Spleen (tissue), 11 donors: Measurements from ENCODE around the gene KCNQ1. TPM values are rescaled to one million over a fixed set of nuclear protein-coding genes. Genes with fewer than 3 reads are reported as not detected.

ENCODE experiments used
- DNase-seq: peaks from one replicate; pipeline ENCODE4 v3.0.0-alpha.2; 2020
- H3K27ac ChIP-seq, 8 donors: fragments of 200-600 bp; sonication (generic) in 7 of 8; 1 replicate in 4 of 8; 2 replicates in 4 of 8; pipeline versions ENCODE4 v1.5.0 to v1.8.0; 2016 to 2021; ENCODE audit warnings: inconsistent platforms in 4 of 8, mild to moderate bottlenecking in 4 of 8, moderate library complexity in 1 of 8
- H3K27me3 ChIP-seq, 7 donors: fragments of 200-600 bp; sonication (generic) in 6 of 7; replicated peaks in 1 of 7; 1 replicate in 4 of 7; 2 replicates in 3 of 7; pipeline versions ENCODE4 v1.5.0 to v1.8.0; 2016 to 2021; ENCODE audit warnings: inconsistent platforms in 3 of 7, mild to moderate bottlenecking in 1 of 7
- H3K36me3 ChIP-seq, 6 donors: fragments of 200-600 bp; sonication (generic) in 5 of 6; 1 replicate in 4 of 6; 2 replicates in 2 of 6; pipeline versions ENCODE4 v1.5.0 to v1.8.0; 2016 to 2021; ENCODE audit warnings: inconsistent platforms in 2 of 6
- H3K4me1 ChIP-seq, 6 donors: fragments of 200-600 bp; sonication (generic) in 5 of 6; 1 replicate in 3 of 6; 2 replicates in 3 of 6; pipeline versions ENCODE4 v1.5.0 to v1.8.0; 2016 to 2021; ENCODE audit warnings: inconsistent platforms in 3 of 6
- H3K4me3 ChIP-seq, 8 donors: fragments of 200-600 bp; sonication (generic) in 7 of 8; 1 replicate in 4 of 8; 2 replicates in 4 of 8; pipeline versions ENCODE4 v1.5.0 to v1.8.0; 2016 to 2021; ENCODE audit warnings: inconsistent platforms in 4 of 8, mild to moderate bottlenecking in 4 of 8, moderate library complexity in 2 of 8
- H3K9me3 ChIP-seq, 8 donors: fragments of 200-600 bp; sonication (generic) in 7 of 8; 1 replicate in 4 of 8; 2 replicates in 4 of 8; pipeline versions ENCODE4 v1.5.0 to v1.8.0; 2016 to 2021; ENCODE audit warnings: inconsistent platforms in 4 of 8
- CTCF ChIP-seq, 11 experiments: fragments of 200-600 bp in 7 of 11; fragments of 450-650 bp in 4 of 11; sonication (generic) in 4 of 11; IDR thresholded peaks in 8 of 11; conservative IDR thresholded peaks in 3 of 11; 1 replicate in 7 of 11; 2 replicates in 4 of 11; pipeline versions ENCODE4 v1.4.0 to v1.8.0; 2016 to 2021; ENCODE audit warnings: antibody characterized with exemption in 11 of 11, inconsistent platforms in 4 of 11, mild to moderate bottlenecking in 1 of 11
- POLR2A ChIP-seq, 3 donors: fragments of 450-650 bp; IDR thresholded peaks; one replicate each; pipeline ENCODE4 v1.5.1; 2017; ENCODE audit warnings: antibody characterized with exemption in 3 of 3, mild to moderate bottlenecking in 1 of 3
- POLR2AphosphoS5 ChIP-seq, 3 donors: sonication (generic); formaldehyde crosslinking; IDR thresholded peaks; one replicate each; pipeline ENCODE4 v1.5.1; 2017; ENCODE audit warnings: antibody characterized with exemption in 3 of 3
- WGBS, 5 donors: extraction: QIAGEN DNeasy Blood & Tissue Kit in 3 of 5; methylation state at CpG; one replicate each; pipeline versions ENCODE4 v1.1.5 to v1.1.7; 2013 to 2018; 5-methylcytosine and 5-hydroxymethylcytosine counted together
- intact Hi-C: fragments of 100-400 bp; cut with DNase I; formaldehyde crosslinking; loops from one replicate; pipeline ENCODE4 v1.15.0; 2023; ENCODE audit warnings: low total_unique reads
- polyA plus RNA-seq, 3 donors: library from polyadenylated mRNA; stranded (reverse); fragments of 200-250 nt; gene quantifications; one replicate each; pipeline ENCODE4 v1.2.1, GENCODE V29; 2013
- total RNA-seq, 7 donors: library from RNA; depleted of rRNA in 3 of 7; stranded (reverse); fragments of >200 nt in 3 of 7; fragmentation: NEBNext Ultra II Directional in 4 of 7; extraction: Animal tissue kit (Norgen Biotek cat#: 25700) in 4 of 7; gene quantifications; one replicate each; pipeline versions ENCODE4 v1.1.0 to v1.2.1, GENCODE V29; 2016 to 2021
- donor health status: healthy with polysubstance abuse.
- donor health status: DM: no; HTN: no; CAD: no; lungs with moderate emphysema.
- donor health status: DM: no; HTN: no; CAD: no.
- donor health status: Bipolar disorder and iron deficiency.
- donor health status: healthy.
- donor health status: DM: no; HTN: no; CAD: no.
- donor health status: DM: yes; HTN: yes; CAD: no.

Gene KCNQ1
- total and polyA plus RNA-seq, 10 donors = 3.3 to 21.6 (median 13.5) TPM

GRCh38 chr11:2458321-2458720 lies 13.5 kb downstream of the KCNQ1 start:
- WGBS, 5 donors = 86 to 95% (median 91%) methylated on average over 13 of the region's 13 CpGs
- Histone ChIP-seq H3K4me3 (no peak overlapping the region), H3K27me3 (no peaks in the 10 kb centered on the region), H3K27ac (no peak overlapping the region), H3K36me3 (no peaks in the 10 kb centered on the region), H3K4me1 (peaks cover 0 to 32% (median 13%) of the 10 kb centered on the region in 6 donors), H3K9me3 (no peaks in the 10 kb centered on the region)
- intact Hi-C loops = no loop called here
- DNase-seq = no peak
- no peak for TF ChIP-seq POLR2A (IDR thresholded peaks at IDR 0.05)

GRCh38 chr11:2459016-2459725 lies 14.4 kb downstream of the KCNQ1 start:
- no peaks in the 10 kb centered on the region for H3K9me3 ChIP-seq

GRCh38 chr11:2459796-2460531 lies 15.2 kb downstream of the KCNQ1 start:
- TF ChIP-seq POLR2A (IDR thresholded peaks at IDR 0.05) = no peak
- H3K36me3 ChIP-seq = no peaks in the 10 kb centered on the region
- H3K4me3 ChIP-seq = no peak overlapping the region
- H3K9me3 ChIP-seq = no peaks in the 10 kb centered on the region
- 83 to 87% (median 84%) methylated on average over 7 to 13 of the region's 13 CpGs for WGBS, 5 donors
- H3K27me3 ChIP-seq = no peaks in the 10 kb centered on the region
- intact Hi-C loops = no loop called here
- H3K27ac ChIP-seq = peak overlapping the region in 1 of 8 donors; percentile 42
- peaks cover 0 to 42% (median 20%) of the 10 kb centered on the region in 6 donors for H3K4me1 ChIP-seq
- DNase-seq = peak; percentile 72

More at GRCh38 chr11:2459016-2459725, 14.4 kb downstream of the KCNQ1 start:
- H3K4me3 ChIP-seq = no peak overlapping the region
- H3K27ac ChIP-seq = peak overlapping the region in 1 of 8 donors; percentile 42
- H3K4me1 ChIP-seq = peaks cover 0 to 39% (median 19%) of the 10 kb centered on the region in 6 donors
- TF ChIP-seq POLR2A (IDR thresholded peaks at IDR 0.05) (no peak), POLR2AphosphoS5 (IDR thresholded peaks at IDR 0.05) (no peak), CTCF (IDR thresholded peaks at IDR 0.05 in 8 of 11, conservative IDR thresholded peaks at IDR 0.05 in 3 of 11) (no peak)
- 67 to 68% (median 67%) methylated on average over 16 to 20 of the region's 20 CpGs for WGBS, 5 donors
- intact Hi-C loops = no loop called here
- peak; percentile 78 for DNase-seq
- no peaks in the 10 kb centered on the region for H3K27me3 ChIP-seq
- no peaks in the 10 kb centered on the region for H3K36me3 ChIP-seq

GRCh38 chr11:2460540-2461252 lies 15.9 kb downstream of the KCNQ1 start:
- DNase-seq = no peak
- no peak for TF ChIP-seq POLR2A (IDR thresholded peaks at IDR 0.05)
- no peak for TF ChIP-seq CTCF (IDR thresholded peaks at IDR 0.05 in 8 of 11, conservative IDR thresholded peaks at IDR 0.05 in 3 of 11)
- TF ChIP-seq POLR2AphosphoS5 (IDR thresholded peaks at IDR 0.05) = no peak
- 78 to 90% (median 85%) methylated on average over 10 to 15 of the region's 15 CpGs for WGBS, 5 donors
- no peaks in the 10 kb centered on the region for H3K27me3 ChIP-seq
- H3K4me1 ChIP-seq = peaks cover 0 to 49% (median 24%) of the 10 kb centered on the region in 6 donors
- no peak overlapping the region for H3K27ac ChIP-seq
- H3K9me3 ChIP-seq = no peaks in the 10 kb centered on the region
- intact Hi-C loops = no loop called here
- H3K36me3 ChIP-seq = no peaks in the 10 kb centered on the region
- H3K4me3 ChIP-seq = no peak overlapping the region
